GM18505 (cell line): ENCODE results near the gene MMEL1.
A peak's percentile ranks its signal among the peaks of the same experiment; 100 is the strongest.

Experiments used
- ATAC-seq: cut with Tn5 transposase; IDR thresholded peaks from one replicate; pipeline ENCODE4 v1.9.1; 2021; ENCODE audit not compliant: unreplicated experiment
- POLR2A ChIP-seq: IDR thresholded peaks from 4 replicates; pipeline ENCODE4 v1.6.1; 2011; ENCODE audit warnings: borderline replicate concordance; ENCODE audit not compliant: insufficient read depth, insufficient read length; ENCODE audit errors: extremely low read depth

Gene MMEL1

GRCh38 chr1:2588661-2589430, 44.0 kb downstream of the MMEL1 start:
- TF ChIP-seq POLR2A: no peak
- ATAC-seq: no peak

- TF ChIP-seq POLR2A: no peak
- no peak for ATAC-seq
These were observed 44.8 kb downstream of the MMEL1 start for GRCh38 chr1:2587860-2588571.

GRCh38 chr1:2587071-2587859, 45.6 kb downstream of the MMEL1 start:
- no peak for TF ChIP-seq POLR2A
- ATAC-seq: peak; percentile 5

GRCh38 chr1:2586154-2587070, 46.4 kb downstream of the MMEL1 start, which contains the start of gene PRXL2B:
Gene PRXL2B, plus strand, starts transcription at chr1:2586777. Its CDS starts 109 bp downstream, at chr1:2586886.
- peak; percentile 58 for ATAC-seq
- peak; percentile 55 for TF ChIP-seq POLR2A

- TF ChIP-seq POLR2A: peak; percentile 66
- peak; percentile 35 for ATAC-seq
These were observed 47.3 kb downstream of the MMEL1 start for GRCh38 chr1:2585318-2586092.

- no peak for ATAC-seq
- TF ChIP-seq POLR2A: no peak
These were observed 48.0 kb downstream of the MMEL1 start for GRCh38 chr1:2584686-2585317.

GRCh38 chr1:2583871-2584351, 48.9 kb downstream of the MMEL1 start:
- ATAC-seq: no peak
- TF ChIP-seq POLR2A: no peak

- no peak for ATAC-seq
- no peak for TF ChIP-seq POLR2A
These were observed 49.5 kb downstream of the MMEL1 start for GRCh38 chr1:2583331-2583791.

- ATAC-seq: no peak
- TF ChIP-seq POLR2A: no peak
These were observed 50.4 kb downstream of the MMEL1 start for GRCh38 chr1:2582391-2582790.

- TF ChIP-seq POLR2A: no peak
- no peak for ATAC-seq
These were observed 52.1 kb downstream of the MMEL1 start for GRCh38 chr1:2580691-2581090.

- no peak for TF ChIP-seq POLR2A
- no peak for ATAC-seq
These were observed 54.1 kb downstream of the MMEL1 start for GRCh38 chr1:2578758-2579118.

- TF ChIP-seq POLR2A: peak; percentile 67
- ATAC-seq: peak; percentile 35
These were observed 55.2 kb downstream of the MMEL1 start for GRCh38 chr1:2577565-2578075.
